ENCODE data around the gene XCR1. TPM values are rescaled to one million over a fixed set of nuclear protein-coding genes. Genes with fewer than 3 reads are reported as not detected.

The XCR1 gene
- total and polyA plus RNA-seq, 2 of the 8 experiments (the other 6 are each of a cell fraction or from before 2014, with no cell fraction given), result 0.53 TPM; not detected in 1

- Histone ChIP-seq H3K23me2 (ENCODE audit: low read depth, low read length) (peaks cover 2% of the 10 kb centered on the region; the same call in 1 of the 2 replicates), H3K18ac (ENCODE audit: extremely low read depth, low read length) (no peak overlapping the region), H3K56ac (replicated peaks; ENCODE audit: insufficient read length, low read depth, low read length) (no peak overlapping the region), H3K27ac (ENCODE audit: low read depth, low read length) (no peak overlapping the region), H4K91ac (replicated peaks; ENCODE audit: insufficient read length, low read length) (no peak overlapping the region), H4K20me1 (replicated peaks in 1 of 2; ENCODE audit: control insufficient read depth in 1 of 2, insufficient read depth in 2 of 2, low read length in 2 of 2) (no peaks in the 10 kb centered on the region), H3K9ac (replicated peaks in 1 of 4; ENCODE audit: extremely low read depth in 1 of 4, low read depth in 3 of 4, low read length in 3 of 4) (no peak overlapping the region), H3K4me2 (ENCODE audit: insufficient read depth in 1 of 2, low read depth in 2 of 2, low read length in 2 of 2) (peak overlapping the region in 1 of 2 experiments; percentile 42; a peak in 1 of 4 replicates), H2BK12ac (ENCODE audit: low read depth, low read length) (no peak overlapping the region), H4K5ac (ENCODE audit: insufficient read length, low read depth, low read length) (no peak overlapping the region), H3K27me3 (replicated peaks in 1 of 4; ENCODE audit: control insufficient read depth in 3 of 4, extremely low read depth in 1 of 4, insufficient read depth in 3 of 4, low read length in 3 of 4) (peaks cover 0 to 7% (median 4%) of the 10 kb centered on the region in 4 experiments; a peak in 2 of 7 replicates), H2BK120ac (replicated peaks; ENCODE audit: low read depth, low read length) (no peak overlapping the region), H3K79me1 (ENCODE audit: low read depth, low read length) (peaks cover 10% of the 10 kb centered on the region; the same call in 1 of the 2 replicates), H2BK5ac (ENCODE audit: low read depth, low read length) (no peak overlapping the region), H3K23ac (ENCODE audit: insufficient read length) (no peak overlapping the region), H4K8ac (ENCODE audit: extremely low read depth, insufficient read depth, low read length) (no peak overlapping the region), H3K4ac (replicated peaks; ENCODE audit: insufficient read length, low read depth, low read length) (no peak overlapping the region), H3K4me3 (ENCODE audit: extremely low read depth in 1 of 4, insufficient read depth in 2 of 4, low read depth in 3 of 4, low read length in 4 of 4) (no peak overlapping the region), H3K36me3 (ENCODE audit: control insufficient read depth in 2 of 4, insufficient read depth in 4 of 4, low read length in 3 of 4) (no peaks in the 10 kb centered on the region), H2BK15ac (ENCODE audit: low read length) (no peak overlapping the region), H3K9me3 (ENCODE audit: insufficient read depth in 2 of 2, low read depth in 1 of 2, low read length in 1 of 2) (no peaks in the 10 kb centered on the region), H3K4me1 (replicated peaks in 1 of 4; ENCODE audit: control insufficient read depth in 3 of 4, insufficient read depth in 4 of 4, low read length in 3 of 4) (peaks cover 5 to 15% (median 12%) of the 10 kb centered on the region in 4 experiments), H2AFZ (ENCODE audit: low read length) (no peak overlapping the region), H3K79me2 (ENCODE audit: control insufficient read depth in 1 of 2, insufficient read depth in 2 of 2, low read length in 2 of 2) (peaks cover 0 to 48% of the 10 kb centered on the region in 2 experiments; a peak in 2 of 4 replicates), H2AK5ac (ENCODE audit: low read depth, low read length) (0 out of 2 replicates have a peak overlapping the region, but pooled peaks have one; percentile 4), H3K14ac (ENCODE audit: insufficient read length) (no peak overlapping the region), H2BK20ac (ENCODE audit: low read length) (no peak overlapping the region)
- FAIRE-seq (no peak), DNase-seq (ENCODE audit: low read depth in 1 of 2, low spot score in 2 of 2) (no peak)
- ChIA-PET CTCF (ENCODE audit: partially characterized antibody) (interaction anchor here (0.7 kb wide), 1 partner anchor 86 kb away, joined by 4 read pairs; no protein-coding TSS in a partner anchor), POLR2A (ENCODE audit: partially characterized antibody) (interaction anchor here (0.7 kb wide), 1 partner anchor 300 kb away, joined by 3 read pairs; no protein-coding TSS in a partner anchor)
- WGBS, 2 experiments (ENCODE audit: extremely low coverage in 1 of 2, insufficient coverage in 1 of 2, insufficient read length in 1 of 2, insufficient replicate concordance in 2 of 2, low coverage in 1 of 2, low lambda C conversion rate in 2 of 2, missing lambda C conversion rate in 1 of 2), result 84% methylated on average over 3 of the region's 3 CpGs; no CpG with 5 or more reads in 1 of the 2 experiments
- no peak for TF ChIP-seq CBX5 (IDR thresholded peaks at IDR 0.05; ENCODE audit: low read depth, low read length)
- TF ChIP-seq SIN3A (conservative IDR thresholded peaks at IDR 0.05 in 1 of 2, IDR thresholded peaks at IDR 0.05 in 1 of 2; ENCODE audit: low read depth in 1 of 2, low read length in 2 of 2), result no peak
- TF ChIP-seq POU5F1 (IDR thresholded peaks at IDR 0.05; ENCODE audit: low read depth, low read length), result no peak
- TF ChIP-seq BACH1 (IDR thresholded peaks at IDR 0.05; ENCODE audit: low read length), result no peak
- no peak for TF ChIP-seq RAD21 (IDR thresholded peaks at IDR 0.05 in 1 of 2, conservative IDR thresholded peaks at IDR 0.05 in 1 of 2; ENCODE audit: low read depth in 2 of 2, low read length in 2 of 2)
- no peak for TF ChIP-seq SIX5 (IDR thresholded peaks at IDR 0.05; ENCODE audit: low read depth, low read length)
Measured at GRCh38 chr3:45993421-45994027, 33.8 kb downstream of the XCR1 start.

All from H1 (cell line).